Mesodermal cell (in vitro differentiated cells): ENCODE measurements around the gene SIAE.
"Not testable (repeated sequence)": the region's sequence is repeated elsewhere in the genome, so short reads cannot be mapped to it uniquely, and the experiment has no call there.

Source experiments
- H3K27ac ChIP-seq: 2 replicates; pipeline ENCODE4 v1.7.0; 2013; ENCODE audit warnings: mild to moderate bottlenecking, low read depth, low read length, moderate library complexity; ENCODE audit not compliant: severe bottlenecking
- H3K36me3 ChIP-seq: 2 replicates; pipeline ENCODE4 v1.7.1; 2013; ENCODE audit warnings: mild to moderate bottlenecking, low read length, moderate library complexity; ENCODE audit not compliant: control insufficient read depth, insufficient read depth
- H3K4me1 ChIP-seq: one replicate; pipeline ENCODE4 v1.7.1; 2013; ENCODE audit warnings: mild to moderate bottlenecking, low read length; ENCODE audit not compliant: insufficient read depth, control insufficient read depth, poor library complexity, severe bottlenecking
- H3K4me3 ChIP-seq: 2 replicates; pipeline ENCODE4 v1.7.0; 2013; ENCODE audit warnings: low read length, control low read depth, mild to moderate bottlenecking; ENCODE audit not compliant: insufficient read depth, poor library complexity, severe bottlenecking; ENCODE audit errors: extremely low read depth
- H3K9me3 ChIP-seq: 2 replicates; pipeline ENCODE4 v1.7.1; 2013; ENCODE audit warnings: mild to moderate bottlenecking, low read length, moderate library complexity; ENCODE audit not compliant: control insufficient read depth
- WGBS, 2 experiments: methylation state at CpG; one replicate each; pipeline ENCODE4 v1.1.5; 2013; ENCODE audit warnings: missing lambda C conversion rate in 2 of 2; ENCODE audit not compliant: insufficient coverage in 2 of 2; 5-methylcytosine and 5-hydroxymethylcytosine counted together

The SIAE gene

DNA sequence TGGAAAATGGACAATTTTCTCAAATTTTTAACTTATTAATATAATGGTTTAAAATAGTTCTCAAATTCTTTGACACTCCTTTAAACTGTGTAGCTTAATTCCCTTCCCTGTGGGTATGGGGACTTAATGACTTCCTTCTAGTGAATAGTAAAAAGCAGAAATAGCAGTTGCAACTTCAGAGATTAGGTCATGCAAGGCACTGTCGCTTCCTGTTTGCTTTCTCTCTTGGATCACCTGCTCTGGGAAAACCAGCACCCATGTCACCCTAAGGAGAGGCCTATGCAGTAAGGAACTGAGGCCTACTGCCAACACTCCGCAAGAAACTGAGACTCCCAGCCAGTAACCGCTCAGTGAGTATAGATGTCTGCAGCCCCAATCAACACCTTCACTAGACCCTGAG, 67.8 kb downstream of the SIAE start:
- WGBS, 2 experiments = 96 to 100% methylated on average over 1 to 3 of the region's 3 CpGs
- Histone ChIP-seq H3K9me3 (no peaks in the 10 kb centered on the region), H3K4me1 (no peaks in the 10 kb centered on the region), H3K36me3 (no peaks in the 10 kb centered on the region), H3K4me3 (no peak overlapping the region), H3K27ac (no peak overlapping the region)

DNA sequence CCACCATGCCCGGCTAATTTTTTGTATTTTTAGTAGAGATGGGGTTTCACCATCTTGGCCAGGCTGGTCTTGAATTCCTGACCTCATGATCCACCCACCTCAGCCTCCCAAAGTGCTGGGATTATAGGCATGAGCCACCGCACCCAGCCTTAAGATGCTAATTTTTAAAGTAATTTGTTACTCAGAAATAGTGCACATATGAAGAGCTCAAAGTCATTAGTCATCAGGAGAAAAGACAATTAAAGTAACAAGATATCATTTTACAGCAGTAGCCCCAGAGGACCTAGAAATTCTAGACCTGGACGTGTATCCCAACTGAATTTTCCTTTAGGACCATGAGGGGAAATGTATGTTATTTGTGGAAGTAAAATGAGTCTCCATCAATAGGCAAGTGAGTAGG, 70.8 kb downstream of the SIAE start:
- 83% methylated on average over 1 of the region's 3 CpGs; no CpG with 5 or more reads in 1 of the 2 experiments for WGBS, 2 experiments
- H3K9me3 ChIP-seq, H3K4me1 ChIP-seq, H3K36me3 ChIP-seq, H3K27ac ChIP-seq, H3K4me3 ChIP-seq: not testable (repeated sequence)

DNA sequence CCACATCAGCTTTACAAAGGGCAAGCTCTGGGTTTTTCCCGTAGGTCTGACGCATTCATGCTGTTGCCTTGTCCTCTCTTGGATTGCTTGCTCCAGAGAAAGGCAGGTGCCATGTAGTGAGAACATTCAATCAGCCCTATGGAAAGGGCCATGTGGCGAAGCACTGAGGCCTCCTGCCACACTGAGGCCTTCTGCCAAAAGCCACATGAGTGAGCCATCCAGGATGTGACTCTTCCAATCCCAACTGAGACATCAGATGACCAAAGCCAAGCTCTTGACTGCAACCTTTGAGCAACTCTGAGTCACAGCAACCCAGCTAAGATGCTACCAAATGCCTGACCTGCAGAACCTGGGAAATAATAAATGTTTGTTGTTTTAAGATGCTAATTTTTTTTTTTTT, 71.3 kb downstream of the SIAE start:
- Histone ChIP-seq H3K4me3 (no peak overlapping the region), H3K27ac (no peak overlapping the region), H3K36me3 (no peaks in the 10 kb centered on the region), H3K4me1 (no peaks in the 10 kb centered on the region), H3K9me3 (no peaks in the 10 kb centered on the region)
- 83 to 90% methylated on average over 3 of the region's 3 CpGs for WGBS, 2 experiments

DNA sequence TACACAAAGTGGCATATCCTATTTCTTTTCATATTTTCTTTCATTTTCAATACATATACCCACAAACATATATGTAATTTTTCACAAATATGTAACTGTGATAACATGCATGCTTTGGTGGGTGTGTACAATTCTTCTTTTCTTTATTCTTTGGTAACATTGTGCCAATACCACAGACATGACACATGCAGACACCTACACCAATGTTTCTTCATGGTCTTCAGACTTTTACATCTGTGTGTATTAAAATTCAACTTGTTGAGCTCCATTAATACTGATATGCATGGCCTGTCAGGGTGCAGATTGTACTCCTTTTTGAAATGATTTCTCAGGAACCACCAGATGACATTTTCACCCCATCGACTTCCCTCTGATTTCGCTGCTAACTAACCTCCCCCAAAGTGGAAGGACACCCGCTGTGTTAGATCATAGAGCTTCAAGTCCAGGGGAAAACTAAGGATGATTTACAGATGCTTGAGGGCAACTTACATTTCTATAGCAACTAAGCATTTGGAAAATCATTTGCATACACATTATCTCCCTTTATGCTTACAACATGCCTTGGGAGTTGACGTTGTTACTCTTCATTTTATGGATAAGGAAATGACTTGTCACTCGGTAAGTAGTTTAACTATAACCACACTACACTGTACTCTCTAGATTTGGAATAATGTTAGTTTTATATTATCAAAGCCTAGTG, 72.8 kb downstream of the SIAE start:
- H3K4me3 ChIP-seq = no peak overlapping the region
- no peaks in the 10 kb centered on the region for H3K4me1 ChIP-seq
- H3K27ac ChIP-seq = no peak overlapping the region
- no peaks in the 10 kb centered on the region for H3K36me3 ChIP-seq
- 40 to 61% methylated on average over 1 to 3 of the region's 5 CpGs for WGBS, 2 experiments
- no peaks in the 10 kb centered on the region for H3K9me3 ChIP-seq

DNA sequence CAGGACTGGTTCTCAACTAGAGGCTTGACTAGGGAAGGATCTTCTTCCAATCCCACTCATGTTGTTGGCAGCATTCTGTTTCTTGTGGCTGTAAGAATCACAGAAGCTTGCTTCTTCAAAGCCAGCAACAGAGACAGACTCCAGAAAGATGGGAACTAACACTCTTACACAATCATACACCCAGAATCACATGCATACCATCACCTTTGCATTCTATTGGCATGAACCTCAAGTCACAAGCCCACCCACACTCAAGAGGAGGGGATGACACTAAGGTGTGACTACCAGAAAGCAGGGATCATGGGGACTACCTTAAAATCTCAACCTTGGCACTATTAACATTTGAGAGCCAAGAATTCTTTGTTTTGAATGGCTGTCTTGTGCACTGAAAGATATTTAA, 75.9 kb downstream of the SIAE start:
- H3K4me3 ChIP-seq = no peak overlapping the region
- H3K36me3 ChIP-seq = no peaks in the 10 kb centered on the region
- H3K27ac ChIP-seq = no peak overlapping the region
- no peaks in the 10 kb centered on the region for H3K9me3 ChIP-seq
- no peaks in the 10 kb centered on the region for H3K4me1 ChIP-seq

DNA sequence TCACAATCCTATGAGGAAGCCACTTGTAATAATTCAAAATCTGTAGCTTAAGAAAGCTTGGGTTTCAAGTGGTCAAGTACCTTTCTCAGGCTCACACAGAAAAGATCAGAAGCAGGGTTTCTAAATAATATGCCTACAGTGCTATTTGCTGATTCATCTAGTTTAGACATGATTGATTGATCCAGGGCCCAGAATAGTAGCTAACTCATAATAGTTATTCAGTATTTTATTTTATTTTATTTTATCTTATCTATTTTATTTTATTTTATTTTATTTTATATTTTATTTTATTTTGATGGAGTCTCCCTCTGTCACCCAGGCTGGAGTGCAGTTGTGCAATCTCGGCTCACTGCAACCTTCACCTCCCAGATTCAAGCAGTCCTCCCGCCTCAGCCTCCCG, 78.2 kb downstream of the SIAE start:
- no peaks in the 10 kb centered on the region for H3K36me3 ChIP-seq
- H3K4me3 ChIP-seq = no peak overlapping the region
- H3K27ac ChIP-seq = no peak overlapping the region
- 96% methylated on average over 3 of the region's 3 CpGs; no CpG with 5 or more reads in 1 of the 2 experiments for WGBS, 2 experiments
- no peaks in the 10 kb centered on the region for H3K9me3 ChIP-seq
- no peaks in the 10 kb centered on the region for H3K4me1 ChIP-seq

DNA sequence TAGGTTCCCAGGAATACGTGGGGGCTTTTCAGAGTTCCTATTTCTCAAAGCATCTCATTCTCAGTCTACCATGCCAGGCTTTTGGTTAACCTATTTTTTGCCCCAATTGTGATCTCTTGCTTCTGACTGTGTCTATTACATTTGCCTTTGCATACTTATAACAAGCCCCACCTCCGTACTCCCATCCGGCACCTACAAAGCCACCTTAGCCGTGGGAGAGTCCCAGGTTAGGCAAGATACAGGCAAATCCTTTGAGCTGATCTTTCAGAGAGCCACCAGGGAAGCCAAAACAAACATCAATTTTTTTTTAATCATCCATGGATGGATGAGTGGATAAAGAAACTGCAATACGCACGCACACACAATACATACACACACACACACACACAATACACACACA, 80.9 kb downstream of the SIAE start:
- 89 to 94% methylated on average over 1 of the region's 6 CpGs for WGBS, 2 experiments
- Histone ChIP-seq H3K9me3 (no peaks in the 10 kb centered on the region), H3K27ac (no peak overlapping the region), H3K4me3 (no peak overlapping the region), H3K4me1 (no peaks in the 10 kb centered on the region), H3K36me3 (no peaks in the 10 kb centered on the region)

DNA sequence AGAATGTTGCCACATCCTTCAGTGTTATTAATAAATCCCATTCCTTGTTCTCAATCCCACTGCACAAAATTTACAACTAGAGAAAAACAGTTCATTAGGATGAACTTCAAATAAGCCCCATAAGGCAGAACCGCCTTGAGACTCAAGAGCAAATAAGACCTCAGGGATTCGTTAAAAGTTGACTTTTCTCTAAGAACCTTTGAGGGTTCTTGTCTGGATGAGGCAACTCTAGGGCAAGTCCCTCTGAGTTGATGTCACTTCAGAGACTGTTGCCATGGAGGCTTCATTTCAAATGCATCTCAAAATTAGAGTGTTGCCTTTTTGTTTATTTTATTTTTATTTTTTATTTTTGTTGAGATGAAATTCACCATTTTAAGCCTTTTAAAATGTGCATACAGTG, 82.1 kb downstream of the SIAE start:
- Histone ChIP-seq H3K4me3 (no peak overlapping the region), H3K27ac (no peak overlapping the region), H3K4me1 (no peaks in the 10 kb centered on the region), H3K9me3 (no peaks in the 10 kb centered on the region), H3K36me3 (no peaks in the 10 kb centered on the region)
- WGBS, 2 experiments = 88 to 92% methylated on average over 1 to 2 of the region's 2 CpGs

DNA sequence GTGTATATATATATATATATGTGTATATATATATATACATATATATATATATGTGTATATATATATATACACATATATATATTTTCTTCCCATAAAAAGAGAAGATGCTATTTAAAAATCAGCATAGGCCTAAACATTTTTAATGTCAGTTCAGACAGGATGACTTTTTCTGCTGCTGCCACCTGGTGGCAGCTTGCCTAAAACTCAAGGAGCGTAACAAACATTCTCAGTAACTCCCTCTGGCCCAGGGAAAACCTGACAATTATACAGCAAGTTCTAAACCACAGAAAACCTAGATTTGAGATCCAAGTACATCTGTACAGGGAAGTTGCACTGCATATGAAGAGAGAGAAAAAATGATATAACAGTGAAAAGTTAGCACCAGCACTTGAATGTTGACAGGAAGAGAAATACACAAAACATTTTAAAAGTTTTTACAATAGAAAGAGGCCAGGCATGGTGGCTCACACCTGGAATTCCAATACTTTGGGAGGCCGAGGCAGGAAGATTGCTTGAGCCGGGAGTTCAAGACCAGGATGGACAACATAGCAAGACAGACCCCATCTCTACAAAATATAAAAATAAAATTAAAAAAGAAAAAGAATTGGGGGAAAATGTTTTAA, 87.2 kb downstream of the SIAE start:
- Histone ChIP-seq H3K36me3 (no peaks in the 10 kb centered on the region), H3K27ac (no peak overlapping the region), H3K9me3 (no peaks in the 10 kb centered on the region), H3K4me3 (no peak overlapping the region), H3K4me1 (no peaks in the 10 kb centered on the region)
- 40% methylated on average over 1 of the region's 3 CpGs; no CpG with 5 or more reads in 1 of the 2 experiments for WGBS, 2 experiments

DNA sequence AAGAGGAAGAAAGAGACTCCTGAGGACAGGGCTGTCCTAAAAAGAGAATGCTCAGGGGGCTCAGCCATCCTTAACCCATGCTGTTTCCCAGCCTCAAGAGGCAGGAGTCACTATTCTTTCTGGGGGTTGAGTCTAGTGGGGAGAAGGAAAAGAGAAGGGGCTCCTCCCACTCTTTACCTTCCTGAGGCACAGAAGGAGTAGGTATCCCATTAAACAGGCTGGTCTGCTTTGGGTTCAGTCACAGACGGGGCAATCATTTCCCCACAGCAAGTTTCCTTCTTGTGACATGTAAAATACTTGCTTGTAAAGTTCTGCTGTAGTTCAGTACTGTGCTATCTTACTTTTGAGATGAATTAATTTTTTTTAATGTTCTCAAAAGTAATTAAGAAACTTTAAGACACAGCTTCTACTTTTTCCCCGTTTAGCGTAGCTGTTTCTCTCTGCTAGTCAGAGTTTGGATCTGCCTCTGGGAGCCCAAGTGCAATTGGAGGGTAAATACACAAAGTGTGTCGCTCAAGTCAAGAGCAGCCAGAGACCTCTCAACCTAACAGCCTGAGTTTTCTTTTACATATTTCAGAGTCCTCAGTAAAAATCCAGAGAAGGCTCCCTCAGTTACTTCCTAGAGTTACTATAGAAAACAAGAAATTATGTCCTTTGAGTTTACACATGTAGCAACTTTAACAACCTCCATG, 88.7 kb downstream of the SIAE start:
- WGBS, 2 experiments = 100% methylated on average over 2 of the region's 4 CpGs; no CpG with 5 or more reads in 1 of the 2 experiments
- H3K36me3 ChIP-seq = no peaks in the 10 kb centered on the region
- H3K4me1 ChIP-seq = no peaks in the 10 kb centered on the region
- H3K4me3 ChIP-seq = no peak overlapping the region
- H3K27ac ChIP-seq = no peak overlapping the region
- no peaks in the 10 kb centered on the region for H3K9me3 ChIP-seq

DNA sequence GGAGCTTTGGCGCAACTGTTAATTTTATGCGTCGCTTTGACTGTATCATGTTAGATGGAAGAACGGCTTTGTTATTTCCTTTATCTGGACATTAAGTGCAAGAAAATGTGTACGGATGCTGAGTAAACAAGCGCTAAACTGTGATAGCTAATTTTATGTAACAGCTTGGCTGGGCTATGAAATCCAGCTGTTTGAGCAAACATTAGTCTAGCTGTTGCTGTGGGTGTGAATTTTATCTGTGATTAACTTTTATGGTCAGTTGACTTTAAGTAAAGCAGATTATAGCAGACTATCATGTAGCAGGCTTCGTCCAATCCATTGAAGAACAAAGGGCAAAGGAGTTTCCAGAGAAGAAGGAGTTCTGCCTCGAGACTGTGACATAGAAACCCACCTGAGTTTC, 89.8 kb downstream of the SIAE start:
- WGBS, 2 experiments = 91 to 94% methylated on average over 7 of the region's 8 CpGs
- Histone ChIP-seq H3K4me1 (no peaks in the 10 kb centered on the region), H3K4me3 (no peak overlapping the region), H3K9me3 (no peaks in the 10 kb centered on the region), H3K36me3 (no peaks in the 10 kb centered on the region), H3K27ac (no peak overlapping the region)
